H9 (cell line): ENCODE measurements around the gene ASH1L. TPM values are rescaled to one million over a fixed set of nuclear protein-coding genes. Genes with fewer than 3 reads are reported as not detected.
"Not testable (repeated sequence)": the region's sequence is repeated elsewhere in the genome, so short reads cannot be mapped to it uniquely, and the experiment has no call there.

ENCODE experiments used
- DNase-seq: peaks from one replicate; pipeline ENCODE4 v3.0.0-alpha.2; 2017
- H2AFZ ChIP-seq: one replicate; pipeline ENCODE4 v1.6.1; 2013; ENCODE audit warnings: mild to moderate bottlenecking, low read length, control low read depth, moderate library complexity
- H2AK5ac ChIP-seq: 2 replicates; pipeline ENCODE4 v1.6.1; 2013; ENCODE audit warnings: low read length, control low read depth, mixed read lengths; ENCODE audit not compliant: insufficient read length
- H2BK120ac ChIP-seq: one replicate; pipeline ENCODE4 v1.6.1; 2013; ENCODE audit warnings: low read depth, mild to moderate bottlenecking, low read length, control low read depth, inconsistent platforms; ENCODE audit not compliant: poor library complexity, severe bottlenecking
- H2BK12ac ChIP-seq: 2 replicates; pipeline ENCODE4 v1.6.1; 2013; ENCODE audit warnings: low read length, control low read depth, mixed read lengths, low read depth; ENCODE audit not compliant: insufficient read length
- H2BK15ac ChIP-seq: 2 replicates; pipeline ENCODE4 v1.6.1; 2013; ENCODE audit warnings: low read depth, low read length, control low read depth
- H2BK20ac ChIP-seq: one replicate; pipeline ENCODE4 v1.6.1; 2013; ENCODE audit warnings: low read depth, mild to moderate bottlenecking, low read length, control low read depth, inconsistent platforms; ENCODE audit not compliant: poor library complexity, severe bottlenecking
- H2BK5ac ChIP-seq: 2 replicates; pipeline ENCODE4 v1.6.1; 2013; ENCODE audit warnings: low read length, control low read depth, mixed read lengths; ENCODE audit not compliant: insufficient read length
- H3K14ac ChIP-seq: 2 replicates; pipeline ENCODE4 v1.6.1; 2013; ENCODE audit warnings: low read length, control low read depth; ENCODE audit not compliant: insufficient read depth
- H3K18ac ChIP-seq: 2 replicates; pipeline ENCODE4 v1.6.1; 2013; ENCODE audit warnings: low read depth, mild to moderate bottlenecking, mixed read lengths, low read length, control low read depth; ENCODE audit not compliant: insufficient read length
- H3K23ac ChIP-seq: 2 replicates; pipeline ENCODE4 v1.6.1; 2013; ENCODE audit warnings: low read length, control low read depth, mixed read lengths, low read depth; ENCODE audit not compliant: insufficient read length
- H3K23me2 ChIP-seq: 2 replicates; pipeline ENCODE4 v1.6.1; 2013; ENCODE audit warnings: low read depth, mild to moderate bottlenecking, mixed read lengths, low read length, control low read depth; ENCODE audit not compliant: insufficient read length, poor library complexity, severe bottlenecking
- H3K27ac ChIP-seq: 2 replicates; pipeline ENCODE4 v1.5.1; 2013; ENCODE audit warnings: low read length, control low read depth, mixed read lengths, low read depth; ENCODE audit not compliant: insufficient read length
- H3K27me3 ChIP-seq: 2 replicates; pipeline ENCODE4 v1.6.1; 2013; ENCODE audit warnings: low read length, control low read depth, inconsistent platforms; ENCODE audit not compliant: insufficient read depth
- H3K4ac ChIP-seq: 2 replicates; pipeline ENCODE4 v1.6.1; 2013; ENCODE audit warnings: low read depth, mild to moderate bottlenecking, control low read depth, inconsistent platforms, low read length, moderate library complexity
- H3K4me1 ChIP-seq: 2 replicates; pipeline ENCODE4 v1.6.1; 2013; ENCODE audit warnings: low read length, control low read depth, inconsistent platforms; ENCODE audit not compliant: insufficient read depth
- H3K4me2 ChIP-seq: 2 replicates; pipeline ENCODE4 v1.6.1; 2013; ENCODE audit warnings: low read length, control low read depth, mixed read lengths; ENCODE audit not compliant: insufficient read length, insufficient read depth
- H3K56ac ChIP-seq: 2 replicates; pipeline ENCODE4 v1.6.1; 2013; ENCODE audit warnings: low read depth, mild to moderate bottlenecking, mixed read lengths, low read length, control low read depth; ENCODE audit not compliant: insufficient read length
- H3K79me1 ChIP-seq: 2 replicates; pipeline ENCODE4 v1.6.1; 2013; ENCODE audit warnings: low read depth, mild to moderate bottlenecking, moderate library complexity, low read length, control low read depth, inconsistent platforms; ENCODE audit not compliant: insufficient read depth, poor library complexity, severe bottlenecking
- H3K79me2 ChIP-seq: 2 replicates; pipeline ENCODE4 v1.6.1; 2013; ENCODE audit warnings: low read length, control low read depth, inconsistent platforms; ENCODE audit not compliant: insufficient read depth
- H3K9ac ChIP-seq: 2 replicates; pipeline ENCODE4 v1.6.1; 2013; ENCODE audit warnings: low read length, control low read depth, mixed read lengths; ENCODE audit not compliant: insufficient read length; ENCODE audit errors: extremely low read depth
- H3K9me3 ChIP-seq: one replicate; pipeline ENCODE4 v1.6.1; 2013; ENCODE audit warnings: low read depth, low read length, inconsistent platforms; ENCODE audit not compliant: control insufficient read depth
- H3T11ph ChIP-seq: one replicate; pipeline ENCODE4 v1.6.1; 2013; ENCODE audit warnings: mild to moderate bottlenecking, low read length, control low read depth, inconsistent platforms
- H4K20me1 ChIP-seq: one replicate; pipeline ENCODE4 v1.6.1; 2013; ENCODE audit not compliant: control insufficient read depth, insufficient read length, insufficient read depth
- H4K5ac ChIP-seq: 2 replicates; pipeline ENCODE4 v1.6.1; 2013; ENCODE audit warnings: low read depth, mild to moderate bottlenecking, mixed read lengths, low read length, control low read depth; ENCODE audit not compliant: insufficient read length
- H4K8ac ChIP-seq: replicated peaks from 2 replicates; pipeline ENCODE4 v1.6.1; 2013; ENCODE audit warnings: low read length, control low read depth, mixed read lengths, low read depth; ENCODE audit not compliant: insufficient read length
- H4K91ac ChIP-seq: 2 replicates; pipeline ENCODE4 v1.6.1; 2013; ENCODE audit warnings: low read depth, mild to moderate bottlenecking, moderate library complexity, mixed read lengths, low read length, control low read depth; ENCODE audit not compliant: insufficient read length
- H3K27ac Mint-ChIP-seq, 3 experiments: 2 replicates in 2 of 3; 3 replicates in 1 of 3; pipeline ENCODE4 v1.8.0; 2020 to 2021; ENCODE audit warnings: mixed read lengths in 3 of 3, mild to moderate bottlenecking in 1 of 3, moderate library complexity in 1 of 3
- H3K27me3 Mint-ChIP-seq: 2 replicates; pipeline ENCODE4 v1.8.0; 2021; ENCODE audit warnings: low read depth, mild to moderate bottlenecking, moderate library complexity, mixed read lengths
- H3K36me3 Mint-ChIP-seq, 3 experiments: 2 replicates in 2 of 3; 3 replicates in 1 of 3; pipeline ENCODE4 v1.8.0; 2020 to 2021; ENCODE audit warnings: low read depth in 3 of 3, mixed read lengths in 3 of 3; ENCODE audit not compliant: insufficient read depth in 1 of 3
- H3K4me1 Mint-ChIP-seq, 2 experiments: 2 replicates each; pipeline ENCODE4 v1.8.0; 2020; ENCODE audit warnings: mixed read lengths in 2 of 2
- H3K4me3 Mint-ChIP-seq, 2 experiments: 2 replicates in 1 of 2; 3 replicates in 1 of 2; pipeline ENCODE4 v1.8.0; 2020 to 2021; ENCODE audit warnings: mild to moderate bottlenecking in 2 of 2, mixed read lengths in 2 of 2, moderate library complexity in 1 of 2
- H3K9me3 Mint-ChIP-seq, 2 experiments: 2 replicates in 1 of 2; 3 replicates in 1 of 2; pipeline ENCODE4 v1.8.0; 2020; ENCODE audit warnings: mild to moderate bottlenecking in 2 of 2, mixed read lengths in 2 of 2, moderate library complexity in 1 of 2
- WGBS: extraction: QIAGEN DNeasy Blood & Tissue Kit; methylation state at CpG from one replicate; pipeline ENCODE4 v1.1.7; 2013; ENCODE audit warnings: missing lambda C conversion rate, low lambda C conversion rate, mixed read lengths; ENCODE audit not compliant: insufficient read length; ENCODE audit errors: extremely low coverage; 5-methylcytosine and 5-hydroxymethylcytosine counted together
- long read RNA-seq: library from polyadenylated mRNA; unstranded; transcript quantifications from one replicate; pipeline ENCODE4 v2.0.0, GENCODE V29; 2020
- total RNA-seq: library from RNA; stranded (reverse); gene quantifications from 2 replicates; pipeline ENCODE4 v1.2.1, GENCODE V29; 2021
- TF ChIP-seq, protein P1 (sequence below): fragments of 200-600 bp; sonication (generic); conservative IDR thresholded peaks from 3 replicates; pipeline ENCODE4 v1.8.0; 2021; ENCODE audit warnings: antibody characterized with exemption, mild to moderate bottlenecking

Gene ASH1L
- total RNA-seq, result 30.3 and 32.8 TPM in 2 replicates
- long read RNA-seq, partial matches to known transcripts, result 42 of 150 reads
- long read RNA-seq, other reads (novel, unspliced or antisense), result 108 of 150 reads

- no peaks in the 10 kb centered on the region for H3K4me1 ChIP-seq
- H2BK5ac ChIP-seq, result peak within 1 kb of the TSS; percentile 93
- H3K4me2 ChIP-seq, result peak within 1 kb of the TSS; percentile 85
- H3K79me2 ChIP-seq, result peaks cover 31% of the 10 kb centered on the region
- no peaks in the 10 kb centered on the region for H3K27me3 ChIP-seq
- no peaks in the 10 kb centered on the region for H3K23me2 ChIP-seq
- no CpG with 5 or more reads among the region's 87 CpGs for WGBS
- no peak within 1 kb of the TSS for H3K4ac ChIP-seq
- H3K36me3 Mint-ChIP-seq, result peaks cover 6 to 15% (median 9%) of the 10 kb centered on the region in 3 experiments; a peak in 6 of 7 replicates
- no peak within 1 kb of the TSS; the same call in 1 of the 2 replicates for H2BK15ac ChIP-seq
- H4K8ac ChIP-seq, result no peak within 1 kb of the TSS
- H3K27ac Mint-ChIP-seq, result peak within 1 kb of the TSS; percentile 97 to 99 (median 99)
- peaks cover 0 to 2% of the 10 kb centered on the region in 2 experiments; a peak in 1 of 5 replicates for H3K9me3 Mint-ChIP-seq
- H2BK120ac ChIP-seq, result no peak within 1 kb of the TSS
- H3K27ac ChIP-seq, result peak within 1 kb of the TSS; percentile 85
- H3K4me1 Mint-ChIP-seq, result peaks cover 13 to 21% of the 10 kb centered on the region in 2 experiments
- no peak within 1 kb of the TSS for H2AFZ ChIP-seq
- H3K4me3 Mint-ChIP-seq, result peak within 1 kb of the TSS; percentile 98 to 99
- H2AK5ac ChIP-seq, result no peak within 1 kb of the TSS
- H3K14ac ChIP-seq, result peak within 1 kb of the TSS; percentile 100
- peak within 1 kb of the TSS; percentile 99 for H3K9ac ChIP-seq
- peaks cover 18% of the 10 kb centered on the region for H3K79me1 ChIP-seq
- no peak within 1 kb of the TSS for H2BK20ac ChIP-seq
- DNase-seq, result peak; percentile 93
- peak within 1 kb of the TSS; percentile 36 for H3K56ac ChIP-seq
- H4K5ac ChIP-seq, result peak within 1 kb of the TSS; percentile 47
- TF ChIP-seq, protein P1, sequence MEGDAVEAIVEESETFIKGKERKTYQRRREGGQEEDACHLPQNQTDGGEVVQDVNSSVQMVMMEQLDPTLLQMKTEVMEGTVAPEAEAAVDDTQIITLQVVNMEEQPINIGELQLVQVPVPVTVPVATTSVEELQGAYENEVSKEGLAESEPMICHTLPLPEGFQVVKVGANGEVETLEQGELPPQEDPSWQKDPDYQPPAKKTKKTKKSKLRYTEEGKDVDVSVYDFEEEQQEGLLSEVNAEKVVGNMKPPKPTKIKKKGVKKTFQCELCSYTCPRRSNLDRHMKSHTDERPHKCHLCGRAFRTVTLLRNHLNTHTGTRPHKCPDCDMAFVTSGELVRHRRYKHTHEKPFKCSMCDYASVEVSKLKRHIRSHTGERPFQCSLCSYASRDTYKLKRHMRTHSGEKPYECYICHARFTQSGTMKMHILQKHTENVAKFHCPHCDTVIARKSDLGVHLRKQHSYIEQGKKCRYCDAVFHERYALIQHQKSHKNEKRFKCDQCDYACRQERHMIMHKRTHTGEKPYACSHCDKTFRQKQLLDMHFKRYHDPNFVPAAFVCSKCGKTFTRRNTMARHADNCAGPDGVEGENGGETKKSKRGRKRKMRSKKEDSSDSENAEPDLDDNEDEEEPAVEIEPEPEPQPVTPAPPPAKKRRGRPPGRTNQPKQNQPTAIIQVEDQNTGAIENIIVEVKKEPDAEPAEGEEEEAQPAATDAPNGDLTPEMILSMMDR, result no peak
- H4K20me1 ChIP-seq, result no peaks in the 10 kb centered on the region
- H3K9me3 ChIP-seq, result no peaks in the 10 kb centered on the region
- peak within 1 kb of the TSS; percentile 100 for H3K18ac ChIP-seq
- peak within 1 kb of the TSS; percentile 97 for H2BK12ac ChIP-seq
- no peak within 1 kb of the TSS for H3K23ac ChIP-seq
- peak within 1 kb of the TSS; percentile 59 for H4K91ac ChIP-seq
- no peak within 1 kb of the TSS for H3T11ph ChIP-seq
- no peaks in the 10 kb centered on the region for H3K27me3 Mint-ChIP-seq
Measured at GRCh38 chr1:155562581-155563376, at the start of gene ASH1L. Gene ASH1L (minus strand): TSS chr1:155562803. CDS start chr1:155521519, 41,284 bp downstream.

GRCh38 chr1:155610257-155610647 lies 47.6 kb upstream of the ASH1L start:
- not testable (repeated sequence) for H3K14ac ChIP-seq, H2BK15ac ChIP-seq, H3K79me1 ChIP-seq, H3K18ac ChIP-seq, H2BK12ac ChIP-seq, H3K9me3 Mint-ChIP-seq, H2BK120ac ChIP-seq, H4K91ac ChIP-seq, H3K27ac ChIP-seq, H2BK5ac ChIP-seq, H3K23me2 ChIP-seq, H3K27ac Mint-ChIP-seq, H3K4me1 Mint-ChIP-seq, H3K4me2 ChIP-seq, H3T11ph ChIP-seq, H3K4ac ChIP-seq, H3K9me3 ChIP-seq, H2BK20ac ChIP-seq, H4K5ac ChIP-seq, H3K56ac ChIP-seq, H2AFZ ChIP-seq, H3K4me1 ChIP-seq, H3K79me2 ChIP-seq, H3K27me3 ChIP-seq, H4K20me1 ChIP-seq, H3K23ac ChIP-seq, DNase-seq, H2AK5ac ChIP-seq, H4K8ac ChIP-seq, H3K27me3 Mint-ChIP-seq
- Mint-ChIP-seq H3K4me3 (peak overlapping the region; percentile 81 to 88; a peak in 3 of 5 replicates), H3K36me3 (peaks cover 17 to 22% (median 21%) of the 10 kb centered on the region in 3 experiments; a peak in 6 of 7 replicates)
- peak overlapping the region; percentile 44 for H3K9ac ChIP-seq
- WGBS, result no CpG with 5 or more reads among the region's 33 CpGs
